KOPT-K1 (cell line): ENCODE measurements around the gene EXOC4.

Source experiments
- H3K27ac ChIP-seq: fragments of 200-600 bp; sonication (generic); 2 replicates; pipeline ENCODE4 v1.5.1; 2016; ENCODE audit warnings: antibody characterized with exemption, mild to moderate bottlenecking, low read depth, low read length; ENCODE audit not compliant: poor library complexity, severe bottlenecking
- H3K36me3 ChIP-seq: fragments of 200-600 bp; sonication (generic); 2 replicates; pipeline ENCODE4 v1.5.1; 2017; ENCODE audit warnings: antibody characterized with exemption, mild to moderate bottlenecking, low read length, moderate library complexity; ENCODE audit not compliant: insufficient read depth
- H3K9me3 ChIP-seq: fragments of 200-600 bp; sonication (generic); 2 replicates; pipeline ENCODE4 v1.5.1; 2017; ENCODE audit warnings: antibody characterized with exemption, low read length, mild to moderate bottlenecking; ENCODE audit not compliant: insufficient read depth, poor library complexity, severe bottlenecking

The EXOC4 gene

GRCh38 chr7:133354546-133355324 lies 101.9 kb downstream of the EXOC4 start:
- peaks cover 6% of the 10 kb centered on the region; the same call in 1 of the 2 replicates for H3K36me3 ChIP-seq
- no peak overlapping the region for H3K27ac ChIP-seq
- peaks cover 21% of the 10 kb centered on the region for H3K9me3 ChIP-seq

GRCh38 chr7:133355325-133355708 lies 102.4 kb downstream of the EXOC4 start:
- H3K36me3 ChIP-seq: peaks cover 6% of the 10 kb centered on the region; the same call in 1 of the 2 replicates
- H3K27ac ChIP-seq: no peak overlapping the region

GRCh38 chr7:133355822-133356221 lies 102.9 kb downstream of the EXOC4 start:
- Histone ChIP-seq H3K27ac (no peak overlapping the region), H3K9me3 (peaks cover 21% of the 10 kb centered on the region), H3K36me3 (peaks cover 6% of the 10 kb centered on the region; the same call in 1 of the 2 replicates)

More at GRCh38 chr7:133355325-133355708, 102.4 kb downstream of the EXOC4 start:
- H3K9me3 ChIP-seq: peaks cover 21% of the 10 kb centered on the region

GRCh38 chr7:133358708-133359107 lies 105.8 kb downstream of the EXOC4 start:
- H3K27ac ChIP-seq: no peak overlapping the region

GRCh38 chr7:133359449-133359848 lies 106.6 kb downstream of the EXOC4 start:
- Histone ChIP-seq H3K27ac (no peak overlapping the region), H3K36me3 (peaks cover 6% of the 10 kb centered on the region; the same call in 1 of the 2 replicates)

More at GRCh38 chr7:133358708-133359107, 105.8 kb downstream of the EXOC4 start:
- H3K9me3 ChIP-seq: peaks cover under 1% of the 10 kb centered on the region
- H3K36me3 ChIP-seq: peaks cover 6% of the 10 kb centered on the region; the same call in 1 of the 2 replicates

GRCh38 chr7:133360201-133360600 lies 107.3 kb downstream of the EXOC4 start:
- Histone ChIP-seq H3K36me3 (peaks cover 6% of the 10 kb centered on the region; the same call in 1 of the 2 replicates), H3K27ac (no peak overlapping the region), H3K9me3 (no peaks in the 10 kb centered on the region)

More at GRCh38 chr7:133359449-133359848, 106.6 kb downstream of the EXOC4 start:
- H3K9me3 ChIP-seq: no peaks in the 10 kb centered on the region

GRCh38 chr7:133361806-133362205 lies 108.9 kb downstream of the EXOC4 start:
- Histone ChIP-seq H3K9me3 (no peaks in the 10 kb centered on the region), H3K27ac (no peak overlapping the region), H3K36me3 (0 out of 2 replicates have a peak, but pooled peaks cover under 1% of the 10 kb centered on the region)

- Histone ChIP-seq H3K27ac (no peak overlapping the region), H3K36me3 (no peaks in the 10 kb centered on the region), H3K9me3 (no peaks in the 10 kb centered on the region)
Observed at GRCh38 chr7:133364959-133365690, 112.2 kb downstream of the EXOC4 start.

- Histone ChIP-seq H3K36me3 (no peaks in the 10 kb centered on the region), H3K9me3 (no peaks in the 10 kb centered on the region), H3K27ac (no peak overlapping the region)
Observed at GRCh38 chr7:133365917-133366316, 113.0 kb downstream of the EXOC4 start.

GRCh38 chr7:133367561-133367960 lies 114.7 kb downstream of the EXOC4 start:
- Histone ChIP-seq H3K27ac (no peak overlapping the region), H3K36me3 (no peaks in the 10 kb centered on the region), H3K9me3 (no peaks in the 10 kb centered on the region)

GRCh38 chr7:133369130-133369529 lies 116.3 kb downstream of the EXOC4 start:
- Histone ChIP-seq H3K9me3 (no peaks in the 10 kb centered on the region), H3K36me3 (no peaks in the 10 kb centered on the region), H3K27ac (no peak overlapping the region)

- H3K9me3 ChIP-seq: no peaks in the 10 kb centered on the region
- H3K27ac ChIP-seq: no peak overlapping the region
- peaks cover 5% of the 10 kb centered on the region; the same call in 1 of the 2 replicates for H3K36me3 ChIP-seq
Observed at GRCh38 chr7:133371616-133372015, 118.7 kb downstream of the EXOC4 start.

GRCh38 chr7:133372337-133372736 lies 119.5 kb downstream of the EXOC4 start:
- H3K9me3 ChIP-seq: no peaks in the 10 kb centered on the region
- H3K27ac ChIP-seq: no peak overlapping the region
- H3K36me3 ChIP-seq: peaks cover 5% of the 10 kb centered on the region; the same call in 1 of the 2 replicates

- Histone ChIP-seq H3K36me3 (peaks cover 5% of the 10 kb centered on the region; the same call in 1 of the 2 replicates), H3K27ac (no peak overlapping the region), H3K9me3 (peaks cover 3% of the 10 kb centered on the region)
Observed at GRCh38 chr7:133376514-133376913, 123.6 kb downstream of the EXOC4 start.

- Histone ChIP-seq H3K9me3 (peaks cover 3% of the 10 kb centered on the region), H3K27ac (no peak overlapping the region)
Observed at GRCh38 chr7:133381965-133382364, 129.1 kb downstream of the EXOC4 start.

More at GRCh38 chr7:133381965-133382364, 129.1 kb downstream of the EXOC4 start:
- H3K36me3 ChIP-seq: no peaks in the 10 kb centered on the region; the same call in 1 of the 2 replicates
